Measurements from ENCODE around the gene ZNF534.
"Not testable (repeated sequence)": the region's sequence is repeated elsewhere in the genome, so short reads cannot be mapped to it uniquely, and the experiment has no call there.

Gene ZNF534

DNA sequence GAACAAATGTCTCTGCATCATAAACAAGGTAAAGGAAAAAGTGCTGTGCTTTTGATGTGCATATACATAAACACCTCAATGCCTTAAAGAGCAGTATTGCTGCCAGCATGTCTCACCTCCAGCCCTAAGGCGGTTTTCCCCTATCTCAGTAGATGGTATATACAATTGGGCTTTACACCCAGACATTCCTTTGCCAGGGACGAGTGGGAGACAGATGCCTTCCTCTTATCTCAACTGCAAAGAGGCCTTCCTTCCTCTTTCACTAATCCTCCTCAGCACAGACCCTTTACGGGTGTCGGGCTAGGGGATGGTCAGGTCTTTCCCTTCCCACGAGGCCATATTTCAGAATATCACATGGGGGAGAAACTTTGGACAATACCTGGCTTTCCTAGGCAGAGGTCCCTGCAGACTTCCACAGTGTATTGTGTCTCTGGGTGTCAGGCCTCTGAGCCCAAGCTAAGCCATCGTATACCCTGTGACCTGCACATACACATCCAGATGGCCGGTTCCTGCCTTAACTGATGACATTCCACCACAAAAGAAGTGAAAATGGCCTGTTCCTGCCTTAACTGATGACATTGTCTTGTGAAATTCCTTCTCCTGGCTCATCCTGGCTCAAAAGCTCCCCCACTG lies 55.3 kb downstream of the ZNF534 start:
- Mint-ChIP-seq H3K36me3 (peaks cover 11% of the 10 kb centered on the region), H3K9me3 (peaks cover 23% of the 10 kb centered on the region)
- H3K27me3 Mint-ChIP-seq; H3K4me1 Mint-ChIP-seq; DNase-seq (ENCODE audit: low spot score in 2 of 2); H3K4me3 Mint-ChIP-seq; H3K27ac Mint-ChIP-seq; ATAC-seq (ENCODE audit: low read depth): not testable (repeated sequence)

- not testable (repeated sequence) for H3K4me1 Mint-ChIP-seq; DNase-seq (ENCODE audit: low spot score in 2 of 2); ATAC-seq (ENCODE audit: low read depth); H3K27ac Mint-ChIP-seq; H3K27me3 Mint-ChIP-seq; H3K4me3 Mint-ChIP-seq
- H3K36me3 Mint-ChIP-seq = peaks cover 11% of the 10 kb centered on the region
- H3K9me3 Mint-ChIP-seq = peaks cover 23% of the 10 kb centered on the region
Observed at GRCh38 chr19:52485064-52485463, 56.1 kb downstream of the ZNF534 start.

DNA sequence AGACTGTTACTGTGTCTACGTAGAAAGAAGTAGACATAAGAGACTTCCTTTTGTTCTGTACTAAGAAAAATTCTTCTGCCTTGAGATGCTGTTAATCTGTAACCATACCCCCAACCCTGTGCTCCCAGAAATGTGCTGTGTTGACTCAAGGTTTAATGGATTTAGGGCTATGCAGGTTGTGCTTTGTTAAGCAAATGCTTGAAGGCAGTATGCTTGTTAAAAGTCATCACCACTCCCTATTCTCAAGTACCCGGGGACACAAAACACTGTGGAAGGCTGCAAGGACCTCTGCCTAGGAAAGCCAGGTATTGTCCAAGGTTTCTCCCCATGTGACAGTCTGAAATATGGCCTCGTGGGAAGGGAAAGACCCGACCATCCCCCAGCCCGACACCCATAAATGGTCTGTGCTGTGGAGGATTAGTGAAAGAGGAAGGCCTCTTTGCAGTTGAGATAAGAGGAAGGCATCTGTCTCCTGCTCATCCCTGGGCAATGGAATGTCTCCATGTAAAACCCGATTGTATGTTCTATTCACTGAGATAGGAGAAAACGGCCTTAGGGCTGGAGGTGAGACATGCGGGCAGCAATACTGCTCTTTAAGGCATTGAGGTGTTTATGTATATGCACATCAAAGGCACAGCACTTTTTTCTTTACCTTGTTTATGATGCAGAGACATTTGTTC lies 56.8 kb downstream of the ZNF534 start:
- not testable (repeated sequence) for H3K27me3 Mint-ChIP-seq; ATAC-seq (ENCODE audit: low read depth); DNase-seq (ENCODE audit: low spot score in 2 of 2); H3K4me1 Mint-ChIP-seq; H3K27ac Mint-ChIP-seq; H3K4me3 Mint-ChIP-seq
- peaks cover 25% of the 10 kb centered on the region for H3K9me3 Mint-ChIP-seq
- H3K36me3 Mint-ChIP-seq = peaks cover 11% of the 10 kb centered on the region

DNA sequence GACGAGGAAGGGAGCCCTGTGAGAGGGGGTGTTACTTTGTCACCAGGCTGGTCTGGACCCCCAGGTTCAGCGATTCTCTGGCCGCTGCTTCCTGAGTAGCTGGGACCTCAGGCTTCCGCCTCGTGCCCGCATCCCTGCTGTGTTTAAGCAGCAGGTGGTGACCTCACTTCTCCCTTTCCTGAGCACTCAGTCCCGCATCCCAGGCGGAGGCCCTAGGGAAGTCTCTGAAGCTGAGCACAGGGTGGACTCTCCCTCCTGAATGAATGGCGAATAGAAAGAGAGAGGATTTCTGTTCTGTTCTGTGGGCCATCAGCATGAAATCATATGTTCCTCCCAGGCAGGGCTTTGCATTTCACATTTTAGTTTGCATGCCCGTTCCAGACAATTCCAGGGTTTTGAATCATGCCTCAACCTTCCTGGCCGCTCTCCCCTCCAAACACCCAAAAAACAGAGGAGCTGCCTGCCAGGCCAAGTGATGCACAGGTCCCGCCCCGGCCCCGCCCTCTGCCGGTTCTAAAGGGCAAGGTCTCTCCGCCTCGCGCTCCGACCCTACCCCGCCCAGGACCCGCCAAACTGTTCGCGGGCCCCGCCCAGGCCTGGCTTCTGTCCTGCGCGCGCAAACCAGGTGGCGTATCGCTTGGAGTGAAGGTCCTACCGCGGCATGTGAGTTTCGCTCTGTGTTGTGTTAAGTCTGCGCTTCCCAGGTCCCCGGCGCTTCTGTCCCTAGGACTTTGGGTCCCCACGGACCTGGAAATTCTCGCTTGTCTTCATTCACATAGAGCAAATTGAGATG lies 63.4 kb downstream of the ZNF534 start:
- Mint-ChIP-seq H3K27ac (no peak overlapping the region), H3K9me3 (peaks cover 16% of the 10 kb centered on the region), H3K27me3 (peaks cover 5% of the 10 kb centered on the region), H3K4me3 (no peak overlapping the region), H3K4me1 (no peaks in the 10 kb centered on the region), H3K36me3 (peaks cover 19% of the 10 kb centered on the region)
- ATAC-seq (ENCODE audit: low read depth) (no peak), DNase-seq (ENCODE audit: low spot score in 2 of 2) (no peak)

DNA sequence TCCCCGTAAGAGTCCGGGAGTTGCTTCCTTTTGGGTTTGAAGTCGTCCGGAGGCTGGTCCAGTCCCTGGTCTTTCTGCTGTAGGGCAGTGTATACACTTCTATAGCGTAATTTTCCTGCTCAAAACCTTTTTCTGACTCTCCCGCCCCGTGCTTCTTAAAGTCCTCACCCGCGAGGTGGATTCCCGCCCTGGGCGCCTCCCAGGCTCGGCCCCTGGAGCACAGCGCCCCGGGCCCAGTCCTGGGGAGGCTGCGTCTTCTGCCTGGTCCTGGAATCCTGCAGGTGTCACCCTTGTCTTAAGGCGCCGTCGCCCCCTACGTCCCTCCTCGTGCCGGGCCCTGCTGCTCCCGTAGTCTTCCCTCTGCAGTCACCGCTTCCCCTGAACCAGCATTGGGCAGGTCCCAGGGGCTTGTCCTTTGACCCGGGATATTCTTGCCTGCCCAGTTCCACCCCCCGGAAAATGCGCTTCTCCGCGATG lies 64.1 kb downstream of the ZNF534 start:
- Mint-ChIP-seq H3K9me3 (peaks cover 16% of the 10 kb centered on the region), H3K27ac (no peak overlapping the region), H3K4me1 (no peaks in the 10 kb centered on the region), H3K36me3 (peaks cover 19% of the 10 kb centered on the region), H3K27me3 (peaks cover 5% of the 10 kb centered on the region), H3K4me3 (no peak overlapping the region)
- no peak for DNase-seq (ENCODE audit: low spot score in 2 of 2)
- no peak for ATAC-seq (ENCODE audit: low read depth)

DNA sequence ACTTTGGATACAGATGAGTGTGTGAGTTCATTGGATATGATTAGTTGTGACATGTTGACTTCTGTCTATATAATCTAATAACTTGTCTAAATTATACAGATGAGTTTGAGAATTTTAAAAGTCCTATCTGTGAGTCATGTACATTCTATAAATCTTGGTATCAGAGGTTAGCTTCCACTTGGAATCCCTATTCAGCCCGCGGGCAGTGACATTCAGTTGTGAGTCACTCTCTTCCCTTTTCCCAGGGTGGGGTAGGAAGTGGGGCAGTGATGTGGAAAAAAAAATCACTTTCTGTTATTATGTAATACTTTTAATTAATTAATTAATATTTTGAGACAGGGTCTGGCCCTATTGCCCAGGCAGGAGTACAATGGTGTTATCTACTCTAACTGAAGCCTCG lies 65.6 kb downstream of the ZNF534 start:
- Mint-ChIP-seq H3K9me3 (peaks cover 20% of the 10 kb centered on the region), H3K4me3 (no peak overlapping the region), H3K27me3 (peaks cover 5% of the 10 kb centered on the region), H3K36me3 (peaks cover 23% of the 10 kb centered on the region), H3K4me1 (no peaks in the 10 kb centered on the region), H3K27ac (no peak overlapping the region)
- ATAC-seq (ENCODE audit: low read depth) (no peak), DNase-seq (ENCODE audit: low spot score in 2 of 2) (no peak)

DNA sequence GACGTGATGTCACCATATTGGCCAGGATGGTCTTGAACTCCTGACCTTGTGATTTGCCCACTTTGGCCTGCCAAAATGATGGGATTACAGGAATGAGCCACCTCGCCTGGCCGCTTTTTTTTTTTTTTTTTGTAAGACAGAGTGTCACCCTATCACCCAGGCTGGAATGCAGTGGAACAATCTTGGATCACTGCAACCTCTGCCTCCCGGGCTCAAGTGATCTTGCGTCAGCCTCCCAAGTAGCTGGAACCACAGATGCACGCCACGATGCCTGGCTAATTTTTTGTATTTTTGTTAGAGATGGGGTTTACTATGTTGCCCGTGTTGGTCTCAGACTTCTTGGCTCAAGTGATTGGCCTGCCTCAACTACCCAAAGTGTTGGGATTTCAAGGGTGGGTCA lies 69.6 kb downstream of the ZNF534 start:
- DNase-seq (ENCODE audit: low spot score in 2 of 2) = no peak
- H3K27me3 Mint-ChIP-seq = peaks cover 2% of the 10 kb centered on the region

GRCh38 chr19:52500474-52500873 lies 71.5 kb downstream of the ZNF534 start:
- Mint-ChIP-seq H3K9me3 (peaks cover 14% of the 10 kb centered on the region), H3K36me3 (peaks cover 20% of the 10 kb centered on the region)
- ATAC-seq (ENCODE audit: low read depth); DNase-seq (ENCODE audit: low spot score in 2 of 2); H3K27ac Mint-ChIP-seq; H3K4me3 Mint-ChIP-seq; H3K4me1 Mint-ChIP-seq; H3K27me3 Mint-ChIP-seq: not testable (repeated sequence)

More for the DNA sequence above, 69.6 kb downstream of the ZNF534 start:
- peaks cover 17% of the 10 kb centered on the region for H3K9me3 Mint-ChIP-seq
- no peak for ATAC-seq (ENCODE audit: low read depth)
- H3K4me3 Mint-ChIP-seq = no peak overlapping the region
- H3K36me3 Mint-ChIP-seq = peaks cover 23% of the 10 kb centered on the region
- H3K27ac Mint-ChIP-seq = no peak overlapping the region
- no peaks in the 10 kb centered on the region for H3K4me1 Mint-ChIP-seq

DNA sequence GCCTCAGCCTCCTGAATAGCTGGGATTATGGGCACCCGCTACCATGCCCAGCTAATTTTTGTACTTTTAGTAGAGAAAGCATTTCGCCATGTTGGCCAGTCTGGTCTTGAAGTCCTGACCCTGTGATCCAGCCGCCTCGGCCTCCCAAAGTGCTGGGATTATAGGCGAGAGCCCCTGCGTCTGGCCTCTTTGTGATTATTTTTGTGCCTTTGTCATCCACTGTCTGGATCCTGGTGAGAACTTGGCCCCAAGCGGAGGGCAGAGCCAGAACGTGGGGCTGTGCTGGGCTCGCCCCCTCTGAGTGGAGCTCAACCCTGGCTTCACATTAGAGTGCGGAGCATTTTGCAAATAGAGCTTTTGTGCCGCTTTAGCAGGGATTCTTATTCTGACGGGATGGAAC lies 72.0 kb downstream of the ZNF534 start:
- not testable (repeated sequence) for DNase-seq (ENCODE audit: low spot score in 2 of 2); ATAC-seq (ENCODE audit: low read depth); H3K4me3 Mint-ChIP-seq; H3K4me1 Mint-ChIP-seq; H3K27ac Mint-ChIP-seq; H3K27me3 Mint-ChIP-seq
- peaks cover 12% of the 10 kb centered on the region for H3K9me3 Mint-ChIP-seq
- H3K36me3 Mint-ChIP-seq = peaks cover 20% of the 10 kb centered on the region
